Liver (tissue), 9 donors: ENCODE data around the gene EIPR1. TPM values are rescaled to one million over a fixed set of nuclear protein-coding genes. Genes with fewer than 3 reads are reported as not detected.

Source experiments
- DNase-seq: peaks from one replicate; pipeline ENCODE4 v3.0.0-alpha.2; 2017; ENCODE audit warnings: low spot score
- H3K27ac ChIP-seq, 2 donors: one replicate each; pipeline ENCODE4 v1.7.0; 2013; ENCODE audit warnings: inconsistent platforms in 2 of 2, low read length in 2 of 2, control low read depth in 1 of 2, low read depth in 1 of 2, mild to moderate bottlenecking in 1 of 2
- H3K27me3 ChIP-seq, 4 donors: one replicate each; pipeline versions ENCODE4 v1.6.1 to v1.7.0; 2013; ENCODE audit warnings: low read length in 3 of 4, inconsistent platforms in 1 of 4, mild to moderate bottlenecking in 1 of 4, moderate library complexity in 1 of 4; ENCODE audit not compliant: control insufficient read depth in 4 of 4, insufficient read depth in 4 of 4
- H3K36me3 ChIP-seq, 4 donors: one replicate each; pipeline versions ENCODE4 v1.6.1 to v1.7.0; 2013; ENCODE audit warnings: low read length in 3 of 4, mild to moderate bottlenecking in 3 of 4, low read depth in 1 of 4, moderate library complexity in 1 of 4; ENCODE audit not compliant: control insufficient read depth in 4 of 4, insufficient read depth in 3 of 4
- H3K4me1 ChIP-seq, 4 donors: one replicate each; pipeline versions ENCODE4 v1.6.1 to v1.7.0; 2013; ENCODE audit warnings: low read length in 3 of 4, mild to moderate bottlenecking in 3 of 4, moderate library complexity in 1 of 4; ENCODE audit not compliant: control insufficient read depth in 4 of 4, insufficient read depth in 4 of 4
- H3K4me3 ChIP-seq, 3 donors: one replicate each; pipeline versions ENCODE4 v1.6.1 to v1.7.0; 2013; ENCODE audit warnings: low read length in 3 of 3, control low read depth in 1 of 3, low read depth in 1 of 3, mild to moderate bottlenecking in 1 of 3
- H3K9ac ChIP-seq, 2 donors: one replicate each; pipeline ENCODE4 v1.7.0; 2013; ENCODE audit warnings: low read length in 2 of 2, mild to moderate bottlenecking in 2 of 2, moderate library complexity in 2 of 2, control low read depth in 1 of 2, low read depth in 1 of 2
- H3K9me3 ChIP-seq, 4 donors: one replicate each; pipeline versions ENCODE4 v1.6.1 to v1.7.0; 2013; ENCODE audit warnings: low read length in 3 of 4; ENCODE audit not compliant: control insufficient read depth in 4 of 4
- EGR1 ChIP-seq, 2 donors: IDR thresholded peaks; 2 replicates each; pipeline ENCODE4 v1.6.1; 2016 to 2018; ENCODE audit warnings: antibody characterized with exemption in 2 of 2, low read depth in 2 of 2
- FOXA1 ChIP-seq: IDR thresholded peaks from 2 replicates; pipeline ENCODE4 v1.6.1; 2016; ENCODE audit warnings: antibody characterized with exemption
- GABPA ChIP-seq, 2 donors: IDR thresholded peaks in 1 of 2; conservative IDR thresholded peaks in 1 of 2; 2 replicates each; pipeline ENCODE4 v1.6.1; 2016; ENCODE audit warnings: antibody characterized with exemption in 2 of 2, mild to moderate bottlenecking in 1 of 2, moderate library complexity in 1 of 2
- HNF4A ChIP-seq, 2 donors: conservative IDR thresholded peaks; 2 replicates each; pipeline ENCODE4 v1.6.1; 2016; ENCODE audit warnings: antibody characterized with exemption in 2 of 2, mild to moderate bottlenecking in 2 of 2
- JUND ChIP-seq, 2 donors: IDR thresholded peaks; 2 replicates each; pipeline ENCODE4 v1.6.1; 2016; ENCODE audit warnings: antibody characterized with exemption in 2 of 2
- NR2F2 ChIP-seq: IDR thresholded peaks from 2 replicates; pipeline ENCODE4 v1.6.1; 2016; ENCODE audit warnings: antibody characterized with exemption
- RAD21 ChIP-seq, 2 donors: IDR thresholded peaks; 2 replicates each; pipeline ENCODE4 v1.6.1; 2016; ENCODE audit warnings: antibody characterized with exemption in 2 of 2, mild to moderate bottlenecking in 2 of 2
- RXRA ChIP-seq, 2 donors: IDR thresholded peaks; 2 replicates each; pipeline ENCODE4 v1.6.1; 2017 to 2018; ENCODE audit warnings: antibody characterized with exemption in 2 of 2, mild to moderate bottlenecking in 1 of 2
- SP1 ChIP-seq: IDR thresholded peaks from 2 replicates; pipeline ENCODE4 v1.6.1; 2018; ENCODE audit warnings: antibody characterized with exemption, mild to moderate bottlenecking
- TAF1 ChIP-seq: conservative IDR thresholded peaks from 2 replicates; pipeline ENCODE4 v1.6.1; 2016; ENCODE audit warnings: antibody characterized with exemption, mild to moderate bottlenecking
- WGBS: extraction: QIAGEN DNeasy Blood & Tissue Kit; methylation state at CpG from one replicate; pipeline ENCODE4 v1.1.7; 2013; 5-methylcytosine and 5-hydroxymethylcytosine counted together
- polyA plus RNA-seq, 2 donors: library from polyadenylated mRNA; stranded (reverse) in 1 of 2; unstranded in 1 of 2; fragments of 200-250 nt in 1 of 2; fragments of >200 nt in 1 of 2; fragmentation: Nextera tagmentation in 1 of 2; extraction: Ambion mirVana in 1 of 2; gene quantifications; one replicate each; pipeline versions ENCODE4 v1.2.1 to v1.2.3, GENCODE V29; 2013 to 2015
- total RNA-seq, 2 donors: library from RNA; depleted of rRNA; stranded (reverse); fragments of >200 nt; gene quantifications; one replicate each; pipeline ENCODE4 v1.2.3, GENCODE V29; 2014
- TF ChIP-seq, protein P1 (sequence below): fragments of 150-350 bp; IDR thresholded peaks from 2 replicates; pipeline ENCODE4 v1.5.1; 2017; ENCODE audit warnings: improper control_type of control experiment, low read depth, low read length; ENCODE audit not compliant: missing input control
- TF ChIP-seq, protein P2 (sequence below): IDR thresholded peaks from 2 replicates; pipeline ENCODE4 v1.6.1; 2016; ENCODE audit warnings: antibody characterized with exemption, mild to moderate bottlenecking
- TF ChIP-seq, protein P3 (sequence below): IDR thresholded peaks from 2 replicates; pipeline ENCODE4 v1.6.1; 2016; ENCODE audit warnings: antibody characterized with exemption
- donor health status: healthy.
- donor health status: healthy.
- donor health status: healthy.
- donor health status: healthy.
- donor health status: healthy.

The EIPR1 gene
- total and polyA plus RNA-seq, 4 donors = 7.6 to 12.1 (median 11.4) TPM

- no peak for DNase-seq
- WGBS = 98% methylated on average over 1 of the region's 1 CpG
- Histone ChIP-seq H3K4me3 (no peak overlapping the region), H3K4me1 (no peaks in the 10 kb centered on the region), H3K27ac (no peak overlapping the region), H3K27me3 (no peaks in the 10 kb centered on the region), H3K36me3 (peaks cover 8 to 23% (median 14%) of the 10 kb centered on the region in 4 donors), H3K9me3 (peaks cover 3 to 17% (median 4%) of the 10 kb centered on the region in 4 donors), H3K9ac (no peak overlapping the region)
- TF ChIP-seq, protein P1, sequence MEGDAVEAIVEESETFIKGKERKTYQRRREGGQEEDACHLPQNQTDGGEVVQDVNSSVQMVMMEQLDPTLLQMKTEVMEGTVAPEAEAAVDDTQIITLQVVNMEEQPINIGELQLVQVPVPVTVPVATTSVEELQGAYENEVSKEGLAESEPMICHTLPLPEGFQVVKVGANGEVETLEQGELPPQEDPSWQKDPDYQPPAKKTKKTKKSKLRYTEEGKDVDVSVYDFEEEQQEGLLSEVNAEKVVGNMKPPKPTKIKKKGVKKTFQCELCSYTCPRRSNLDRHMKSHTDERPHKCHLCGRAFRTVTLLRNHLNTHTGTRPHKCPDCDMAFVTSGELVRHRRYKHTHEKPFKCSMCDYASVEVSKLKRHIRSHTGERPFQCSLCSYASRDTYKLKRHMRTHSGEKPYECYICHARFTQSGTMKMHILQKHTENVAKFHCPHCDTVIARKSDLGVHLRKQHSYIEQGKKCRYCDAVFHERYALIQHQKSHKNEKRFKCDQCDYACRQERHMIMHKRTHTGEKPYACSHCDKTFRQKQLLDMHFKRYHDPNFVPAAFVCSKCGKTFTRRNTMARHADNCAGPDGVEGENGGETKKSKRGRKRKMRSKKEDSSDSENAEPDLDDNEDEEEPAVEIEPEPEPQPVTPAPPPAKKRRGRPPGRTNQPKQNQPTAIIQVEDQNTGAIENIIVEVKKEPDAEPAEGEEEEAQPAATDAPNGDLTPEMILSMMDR = no peak
- no peak for TF ChIP-seq NR2F2
- TF ChIP-seq EGR1 (IDR thresholded peaks at IDR 0.05; ENCODE audit: low read depth in 2 of 2) = no peak
- no peak for TF ChIP-seq SP1
- no peak for TF ChIP-seq TAF1
- TF ChIP-seq RXRA (IDR thresholded peaks at IDR 0.05) = no peak
- TF ChIP-seq, protein P2, sequence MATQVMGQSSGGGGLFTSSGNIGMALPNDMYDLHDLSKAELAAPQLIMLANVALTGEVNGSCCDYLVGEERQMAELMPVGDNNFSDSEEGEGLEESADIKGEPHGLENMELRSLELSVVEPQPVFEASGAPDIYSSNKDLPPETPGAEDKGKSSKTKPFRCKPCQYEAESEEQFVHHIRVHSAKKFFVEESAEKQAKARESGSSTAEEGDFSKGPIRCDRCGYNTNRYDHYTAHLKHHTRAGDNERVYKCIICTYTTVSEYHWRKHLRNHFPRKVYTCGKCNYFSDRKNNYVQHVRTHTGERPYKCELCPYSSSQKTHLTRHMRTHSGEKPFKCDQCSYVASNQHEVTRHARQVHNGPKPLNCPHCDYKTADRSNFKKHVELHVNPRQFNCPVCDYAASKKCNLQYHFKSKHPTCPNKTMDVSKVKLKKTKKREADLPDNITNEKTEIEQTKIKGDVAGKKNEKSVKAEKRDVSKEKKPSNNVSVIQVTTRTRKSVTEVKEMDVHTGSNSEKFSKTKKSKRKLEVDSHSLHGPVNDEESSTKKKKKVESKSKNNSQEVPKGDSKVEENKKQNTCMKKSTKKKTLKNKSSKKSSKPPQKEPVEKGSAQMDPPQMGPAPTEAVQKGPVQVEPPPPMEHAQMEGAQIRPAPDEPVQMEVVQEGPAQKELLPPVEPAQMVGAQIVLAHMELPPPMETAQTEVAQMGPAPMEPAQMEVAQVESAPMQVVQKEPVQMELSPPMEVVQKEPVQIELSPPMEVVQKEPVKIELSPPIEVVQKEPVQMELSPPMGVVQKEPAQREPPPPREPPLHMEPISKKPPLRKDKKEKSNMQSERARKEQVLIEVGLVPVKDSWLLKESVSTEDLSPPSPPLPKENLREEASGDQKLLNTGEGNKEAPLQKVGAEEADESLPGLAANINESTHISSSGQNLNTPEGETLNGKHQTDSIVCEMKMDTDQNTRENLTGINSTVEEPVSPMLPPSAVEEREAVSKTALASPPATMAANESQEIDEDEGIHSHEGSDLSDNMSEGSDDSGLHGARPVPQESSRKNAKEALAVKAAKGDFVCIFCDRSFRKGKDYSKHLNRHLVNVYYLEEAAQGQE = no peak
- no peak for TF ChIP-seq RAD21 (IDR thresholded peaks at IDR 0.05)
These were observed 19.4 kb upstream of the EIPR1 start for GRCh38 chr2:3396920-3397559.

GRCh38 chr2:3392216-3392615, 14.6 kb upstream of the EIPR1 start:
- 93% methylated on average over 4 of the region's 4 CpGs for WGBS
- no peak overlapping the region for H3K9ac ChIP-seq
- DNase-seq = no peak
- peaks cover under 1 to 16% (median 3%) of the 10 kb centered on the region in 4 donors for H3K9me3 ChIP-seq
- no peak overlapping the region for H3K27ac ChIP-seq
- H3K36me3 ChIP-seq = peaks cover 16 to 36% (median 22%) of the 10 kb centered on the region in 4 donors
- no peaks in the 10 kb centered on the region for H3K4me1 ChIP-seq
- no peak for TF ChIP-seq FOXA1
- no peak for TF ChIP-seq RAD21 (IDR thresholded peaks at IDR 0.05)
- TF ChIP-seq, protein P3, sequence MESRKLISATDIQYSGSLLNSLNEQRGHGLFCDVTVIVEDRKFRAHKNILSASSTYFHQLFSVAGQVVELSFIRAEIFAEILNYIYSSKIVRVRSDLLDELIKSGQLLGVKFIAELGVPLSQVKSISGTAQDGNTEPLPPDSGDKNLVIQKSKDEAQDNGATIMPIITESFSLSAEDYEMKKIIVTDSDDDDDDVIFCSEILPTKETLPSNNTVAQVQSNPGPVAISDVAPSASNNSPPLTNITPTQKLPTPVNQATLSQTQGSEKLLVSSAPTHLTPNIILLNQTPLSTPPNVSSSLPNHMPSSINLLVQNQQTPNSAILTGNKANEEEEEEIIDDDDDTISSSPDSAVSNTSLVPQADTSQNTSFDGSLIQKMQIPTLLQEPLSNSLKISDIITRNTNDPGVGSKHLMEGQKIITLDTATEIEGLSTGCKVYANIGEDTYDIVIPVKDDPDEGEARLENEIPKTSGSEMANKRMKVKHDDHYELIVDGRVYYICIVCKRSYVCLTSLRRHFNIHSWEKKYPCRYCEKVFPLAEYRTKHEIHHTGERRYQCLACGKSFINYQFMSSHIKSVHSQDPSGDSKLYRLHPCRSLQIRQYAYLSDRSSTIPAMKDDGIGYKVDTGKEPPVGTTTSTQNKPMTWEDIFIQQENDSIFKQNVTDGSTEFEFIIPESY = no peak
- TF ChIP-seq NR2F2 = no peak
- TF ChIP-seq, protein P1 = no peak
- no peak for TF ChIP-seq RXRA (IDR thresholded peaks at IDR 0.05)
- TF ChIP-seq SP1 = no peak
- no peak for TF ChIP-seq GABPA (IDR thresholded peaks at IDR 0.05 in 1 of 2, conservative IDR thresholded peaks at IDR 0.05 in 1 of 2)
- no peak for TF ChIP-seq HNF4A (conservative IDR thresholded peaks at IDR 0.05)
- no peak for TF ChIP-seq JUND (IDR thresholded peaks at IDR 0.05)
- TF ChIP-seq, protein P2 = no peak
- TF ChIP-seq EGR1 (IDR thresholded peaks at IDR 0.05; ENCODE audit: low read depth in 2 of 2) = no peak
- no peak overlapping the region for H3K4me3 ChIP-seq
- H3K27me3 ChIP-seq = no peaks in the 10 kb centered on the region
